SH-SY5Y (cell line): Measurements from ENCODE around the gene AVPI1.

Experiments used
- GATA2 ChIP-seq: IDR thresholded peaks from 2 replicates; pipeline ENCODE4 v1.6.1; 2011; ENCODE audit warnings: mild to moderate bottlenecking, low read depth, low read length
- GATA3 ChIP-seq: IDR thresholded peaks from 2 replicates; pipeline ENCODE4 v1.6.1; 2011; ENCODE audit warnings: low read depth, mild to moderate bottlenecking, low read length, moderate library complexity

DNA sequence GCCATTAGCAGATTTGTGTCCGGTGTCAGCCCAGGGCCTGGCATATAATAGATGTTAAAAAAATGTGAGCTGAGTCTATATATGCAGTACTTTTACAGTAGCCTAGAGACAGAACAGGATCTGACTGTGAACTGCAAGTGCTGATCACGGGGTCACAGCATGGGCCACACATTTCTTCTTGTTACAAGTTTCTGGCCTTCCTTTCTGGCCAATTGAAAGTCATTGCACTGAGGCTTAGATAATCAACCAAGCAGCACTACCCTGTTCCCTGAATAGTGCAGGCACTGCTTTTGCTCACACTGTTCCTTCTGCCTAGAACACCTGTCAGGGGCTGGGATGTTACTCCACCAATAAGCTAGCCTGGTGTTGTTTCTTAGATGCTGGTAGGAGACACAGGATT lies 21.1 kb upstream of the AVPI1 start:
- TF ChIP-seq GATA2 (no peak), GATA3 (no peak)
